ENCODE measurements around the gene KCNG2.

Gene KCNG2

DNA sequence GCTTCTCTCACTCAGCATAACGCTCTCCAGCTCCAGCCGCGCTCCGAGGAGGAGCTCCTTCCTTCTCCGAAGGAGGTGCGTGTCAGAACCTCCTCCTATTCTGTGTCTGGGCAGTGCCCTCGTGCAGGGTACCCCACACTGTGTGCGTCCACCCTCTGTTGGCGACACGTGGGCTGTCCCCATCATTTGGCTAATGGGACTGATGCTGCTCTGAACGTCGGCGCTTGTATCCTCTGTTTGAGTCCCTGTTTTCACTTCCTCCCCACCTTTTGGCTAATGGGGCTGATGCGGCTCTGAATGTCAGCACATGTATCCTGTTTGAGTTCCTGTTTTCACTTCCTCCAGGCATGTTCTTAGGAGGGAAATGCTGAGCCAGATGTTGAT, 22.2 kb downstream of the KCNG2 start:
- Mint-ChIP-seq H3K4me3 (no peak overlapping the region), H3K27me3 (ENCODE audit: low read depth) (peaks cover 7% of the 10 kb centered on the region), H3K9me3 (no peaks in the 10 kb centered on the region), H3K4me1 (ENCODE audit: low read depth) (peaks cover 5% of the 10 kb centered on the region), H3K27ac (no peak overlapping the region), H3K36me3 (ENCODE audit: low read depth) (no peaks in the 10 kb centered on the region)
- no peak for DNase-seq (ENCODE audit: low spot score)

- H3K27me3 Mint-ChIP-seq (ENCODE audit: low read depth), result peaks cover 7% of the 10 kb centered on the region
- no peaks in the 10 kb centered on the region for H3K36me3 Mint-ChIP-seq (ENCODE audit: low read depth)
- H3K9me3 Mint-ChIP-seq, result no peaks in the 10 kb centered on the region
- H3K4me3 Mint-ChIP-seq, result no peak overlapping the region
- H3K4me1 Mint-ChIP-seq (ENCODE audit: low read depth), result peaks cover 5% of the 10 kb centered on the region
- H3K27ac Mint-ChIP-seq, result no peak overlapping the region
- no peak for DNase-seq (ENCODE audit: low spot score)
Observed at GRCh38 chr18:79823120-79823519, 25.4 kb downstream of the KCNG2 start.

DNA sequence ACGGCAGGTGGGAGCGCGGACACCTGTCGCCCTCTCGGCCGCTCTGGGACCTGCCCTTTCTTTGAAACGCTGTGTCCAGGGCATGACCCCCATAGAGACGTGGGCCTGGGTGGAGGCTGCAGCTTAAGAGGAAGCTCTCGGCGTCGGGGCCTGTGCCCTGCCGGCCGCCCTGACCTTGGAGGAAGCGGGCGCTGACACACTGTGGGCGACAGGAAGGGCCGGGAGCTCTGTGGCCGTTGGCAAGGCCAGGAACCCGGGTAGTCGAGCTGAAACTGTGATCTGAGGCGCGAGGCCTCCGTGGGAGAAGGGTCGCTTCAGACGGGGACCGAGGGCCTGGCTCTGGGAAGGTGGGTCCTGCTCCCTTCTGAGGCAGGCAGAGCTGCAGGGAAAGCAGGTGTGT, 28.2 kb downstream of the KCNG2 start:
- Mint-ChIP-seq H3K36me3 (ENCODE audit: low read depth) (no peaks in the 10 kb centered on the region), H3K27ac (no peak overlapping the region), H3K9me3 (no peaks in the 10 kb centered on the region), H3K4me3 (no peak overlapping the region), H3K4me1 (ENCODE audit: low read depth) (no peaks in the 10 kb centered on the region), H3K27me3 (ENCODE audit: low read depth) (no peaks in the 10 kb centered on the region)
- DNase-seq (ENCODE audit: low spot score), result no peak

DNA sequence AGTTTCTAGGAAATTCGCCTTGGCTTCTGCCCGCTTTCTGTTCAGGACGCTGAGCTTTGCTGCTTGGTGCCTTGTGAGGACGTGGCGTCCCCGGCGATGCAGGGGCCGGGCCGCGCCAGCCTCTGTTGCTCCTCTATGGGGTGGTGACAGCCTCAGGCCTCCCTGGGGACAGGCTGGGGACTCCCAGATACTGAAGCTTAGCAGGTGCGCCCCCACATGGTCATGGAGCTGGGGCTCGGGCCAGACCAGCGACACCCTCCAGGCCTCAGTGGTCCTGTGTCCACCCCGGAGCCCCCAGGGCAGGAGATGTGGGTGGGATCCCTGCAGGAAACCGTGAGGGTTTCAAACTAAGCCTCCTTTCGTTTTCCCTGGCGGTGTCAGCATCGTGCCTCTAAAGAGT, 29.2 kb downstream of the KCNG2 start:
- no peaks in the 10 kb centered on the region for H3K27me3 Mint-ChIP-seq (ENCODE audit: low read depth)
- no peaks in the 10 kb centered on the region for H3K9me3 Mint-ChIP-seq
- no peak for DNase-seq (ENCODE audit: low spot score)
- H3K4me3 Mint-ChIP-seq, result no peak overlapping the region
- H3K36me3 Mint-ChIP-seq (ENCODE audit: low read depth), result no peaks in the 10 kb centered on the region
- no peaks in the 10 kb centered on the region for H3K4me1 Mint-ChIP-seq (ENCODE audit: low read depth)
- no peak overlapping the region for H3K27ac Mint-ChIP-seq

DNA sequence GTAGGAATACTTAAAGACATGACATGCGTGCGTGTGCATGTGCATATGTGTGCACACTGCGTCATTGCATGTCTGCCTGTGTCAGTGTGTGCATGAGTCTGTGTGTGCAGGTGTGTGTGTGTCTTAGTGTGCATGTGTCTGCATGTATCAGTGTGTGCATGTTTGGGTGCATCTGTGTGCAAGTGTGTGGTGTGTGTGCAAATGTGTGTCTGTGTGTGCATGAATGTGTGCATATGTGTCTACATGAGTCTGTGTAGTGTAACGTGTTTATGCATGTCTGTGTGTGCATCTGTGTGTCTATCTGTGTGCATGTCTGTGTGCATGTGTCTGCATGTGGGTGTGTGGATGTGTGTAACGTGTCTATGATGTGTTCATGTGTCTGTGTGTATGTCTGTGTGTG, 30.5 kb downstream of the KCNG2 start:
- Mint-ChIP-seq H3K4me1 (ENCODE audit: low read depth) (no peaks in the 10 kb centered on the region), H3K9me3 (no peaks in the 10 kb centered on the region), H3K27me3 (ENCODE audit: low read depth) (no peaks in the 10 kb centered on the region), H3K27ac (no peak overlapping the region), H3K4me3 (no peak overlapping the region), H3K36me3 (ENCODE audit: low read depth) (no peaks in the 10 kb centered on the region)
- DNase-seq (ENCODE audit: low spot score), result no peak

- no peaks in the 10 kb centered on the region for H3K4me1 Mint-ChIP-seq (ENCODE audit: low read depth)
Observed at GRCh38 chr18:79829136-79829854, 31.6 kb downstream of the KCNG2 start.

DNA sequence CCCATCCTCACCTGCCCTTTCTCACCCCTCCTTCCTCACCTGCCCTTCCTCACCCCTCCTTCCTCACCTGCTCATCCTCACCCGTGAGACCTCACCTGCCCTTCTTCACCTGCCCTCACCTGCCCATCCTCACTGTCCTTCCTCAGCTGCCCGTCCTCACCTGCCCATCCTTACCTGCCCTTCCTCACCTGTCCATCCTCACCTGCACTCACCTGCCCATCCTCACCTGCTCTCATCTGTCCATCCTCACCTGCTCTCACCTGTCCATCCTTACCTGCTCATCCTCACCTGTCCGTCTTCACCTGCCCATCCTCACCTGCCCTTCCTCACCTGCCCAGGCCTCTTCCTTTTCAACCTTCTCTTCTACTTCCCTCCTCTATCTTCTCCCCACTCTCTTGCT, 34.4 kb downstream of the KCNG2 start:
- Mint-ChIP-seq H3K4me1 (ENCODE audit: low read depth) (no peaks in the 10 kb centered on the region), H3K4me3 (no peak overlapping the region), H3K36me3 (ENCODE audit: low read depth) (no peaks in the 10 kb centered on the region), H3K27me3 (ENCODE audit: low read depth) (peaks cover 9% of the 10 kb centered on the region), H3K9me3 (no peaks in the 10 kb centered on the region), H3K27ac (no peak overlapping the region)
- no peak for DNase-seq (ENCODE audit: low spot score)

More at GRCh38 chr18:79829136-79829854, 31.6 kb downstream of the KCNG2 start:
- no peak overlapping the region for H3K4me3 Mint-ChIP-seq
- no peaks in the 10 kb centered on the region for H3K9me3 Mint-ChIP-seq
- DNase-seq (ENCODE audit: low spot score), result no peak
- H3K36me3 Mint-ChIP-seq (ENCODE audit: low read depth), result no peaks in the 10 kb centered on the region
- no peak overlapping the region for H3K27ac Mint-ChIP-seq
- H3K27me3 Mint-ChIP-seq (ENCODE audit: low read depth), result no peaks in the 10 kb centered on the region

DNA sequence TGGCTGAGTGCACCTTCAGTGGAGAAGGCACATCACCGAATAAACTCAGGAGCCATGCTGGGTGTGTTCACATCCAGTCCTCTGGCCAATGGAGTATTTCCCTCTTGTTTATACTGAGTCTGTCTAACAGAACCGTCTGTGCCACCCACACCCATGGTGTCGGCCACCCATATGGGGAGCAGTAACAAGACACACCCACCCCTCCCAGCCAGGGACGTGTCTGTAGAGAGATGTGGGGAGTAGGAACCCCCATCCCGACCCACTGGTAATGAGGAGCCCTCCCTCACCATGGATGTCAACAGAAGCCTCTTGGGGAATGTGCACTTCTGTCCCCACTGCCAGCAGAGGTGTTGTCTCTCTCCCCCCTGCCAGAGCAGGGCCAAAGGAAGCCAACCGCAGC, 37.1 kb downstream of the KCNG2 start:
- no peaks in the 10 kb centered on the region for H3K4me1 Mint-ChIP-seq (ENCODE audit: low read depth)
- H3K4me3 Mint-ChIP-seq, result no peak overlapping the region
- H3K27me3 Mint-ChIP-seq (ENCODE audit: low read depth), result peaks cover 17% of the 10 kb centered on the region
- H3K36me3 Mint-ChIP-seq (ENCODE audit: low read depth), result no peaks in the 10 kb centered on the region
- no peak overlapping the region for H3K27ac Mint-ChIP-seq
- DNase-seq (ENCODE audit: low spot score), result no peak
- no peaks in the 10 kb centered on the region for H3K9me3 Mint-ChIP-seq

DNA sequence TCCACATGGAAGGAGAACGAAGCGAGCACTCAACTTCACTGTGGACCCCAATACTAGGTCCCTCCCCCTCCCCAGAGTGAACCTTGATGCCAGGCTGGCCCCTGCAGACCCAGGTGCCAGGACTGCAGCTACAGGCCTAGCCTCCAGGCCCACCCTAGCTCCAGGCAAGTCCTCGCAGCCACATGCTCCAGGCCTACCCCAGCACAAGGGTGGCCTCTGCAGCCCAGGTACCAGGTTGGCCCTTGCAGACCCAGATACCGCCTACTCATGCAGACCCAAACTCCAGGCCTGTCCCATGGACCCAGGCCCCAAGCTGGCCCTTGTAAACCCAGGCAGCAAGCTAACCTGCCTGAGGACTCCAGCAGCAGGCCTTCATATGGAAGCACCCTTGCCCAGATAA, 44.2 kb downstream of the KCNG2 start:
- peaks cover 21% of the 10 kb centered on the region for H3K27me3 Mint-ChIP-seq (ENCODE audit: low read depth)
- no peak overlapping the region for H3K4me3 Mint-ChIP-seq
- DNase-seq (ENCODE audit: low spot score), result no peak
- H3K27ac Mint-ChIP-seq, result no peak overlapping the region
- no peaks in the 10 kb centered on the region for H3K36me3 Mint-ChIP-seq (ENCODE audit: low read depth)
- H3K4me1 Mint-ChIP-seq (ENCODE audit: low read depth), result no peaks in the 10 kb centered on the region
- H3K9me3 Mint-ChIP-seq, result no peaks in the 10 kb centered on the region

GRCh38 chr18:79844999-79845563, 47.3 kb downstream of the KCNG2 start:
- no peak for DNase-seq (ENCODE audit: low spot score)
- Mint-ChIP-seq H3K27me3 (ENCODE audit: low read depth) (peaks cover 12% of the 10 kb centered on the region), H3K27ac (no peak overlapping the region), H3K4me3 (no peak overlapping the region), H3K4me1 (ENCODE audit: low read depth) (no peaks in the 10 kb centered on the region), H3K36me3 (ENCODE audit: low read depth) (no peaks in the 10 kb centered on the region), H3K9me3 (no peaks in the 10 kb centered on the region)

- Mint-ChIP-seq H3K27me3 (ENCODE audit: low read depth) (peaks cover 11% of the 10 kb centered on the region), H3K27ac (no peak overlapping the region), H3K4me1 (ENCODE audit: low read depth) (no peaks in the 10 kb centered on the region), H3K9me3 (no peaks in the 10 kb centered on the region), H3K36me3 (ENCODE audit: low read depth) (no peaks in the 10 kb centered on the region), H3K4me3 (no peak overlapping the region)
- DNase-seq (ENCODE audit: low spot score), result no peak
Observed at GRCh38 chr18:79846936-79847557, 49.3 kb downstream of the KCNG2 start.

DNA sequence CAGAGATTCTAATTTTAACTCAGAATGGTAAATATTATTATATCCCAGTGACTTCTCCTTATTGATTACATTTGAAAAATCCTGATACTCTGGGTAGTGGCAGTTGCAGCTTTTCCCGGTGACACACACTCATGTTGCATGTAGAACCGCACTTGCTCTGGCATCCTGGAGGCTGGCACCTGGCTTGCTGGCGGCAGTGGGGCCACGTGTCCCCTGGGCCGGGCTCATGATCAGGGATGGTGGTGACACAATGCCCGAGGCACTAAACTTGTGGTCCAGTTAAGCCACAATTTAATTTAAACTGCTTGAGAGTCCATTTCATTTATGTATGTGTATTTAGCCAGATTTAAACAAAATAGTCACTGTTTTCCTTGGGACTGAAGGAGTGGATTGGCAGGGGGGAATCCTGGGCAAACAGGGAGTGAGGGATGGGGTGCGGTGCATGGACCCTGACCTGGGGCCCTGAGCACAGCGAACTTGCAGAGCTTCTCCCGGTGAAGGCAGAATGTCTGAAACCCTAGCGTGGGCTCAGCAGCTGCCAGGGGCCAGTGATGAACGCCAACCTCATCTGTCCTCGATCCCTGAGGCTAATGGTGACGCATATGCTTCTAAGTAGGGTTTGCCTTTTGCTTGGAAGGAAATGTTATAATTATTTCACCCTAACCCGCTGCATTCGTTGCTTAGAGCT, 50.0 kb downstream of the KCNG2 start:
- Mint-ChIP-seq H3K36me3 (ENCODE audit: low read depth) (no peaks in the 10 kb centered on the region), H3K4me3 (no peak overlapping the region), H3K9me3 (no peaks in the 10 kb centered on the region), H3K27me3 (ENCODE audit: low read depth) (peaks cover 6% of the 10 kb centered on the region), H3K4me1 (ENCODE audit: low read depth) (no peaks in the 10 kb centered on the region), H3K27ac (no peak overlapping the region)
- DNase-seq (ENCODE audit: low spot score), result no peak

GRCh38 chr18:79848294-79848578, 50.5 kb downstream of the KCNG2 start:
- peaks cover 4% of the 10 kb centered on the region for H3K27me3 Mint-ChIP-seq (ENCODE audit: low read depth)
- no peaks in the 10 kb centered on the region for H3K9me3 Mint-ChIP-seq
- no peak overlapping the region for H3K4me3 Mint-ChIP-seq
- DNase-seq (ENCODE audit: low spot score), result no peak
- H3K36me3 Mint-ChIP-seq (ENCODE audit: low read depth), result no peaks in the 10 kb centered on the region
- no peaks in the 10 kb centered on the region for H3K4me1 Mint-ChIP-seq (ENCODE audit: low read depth)
- H3K27ac Mint-ChIP-seq, result no peak overlapping the region

GRCh38 chr18:79848579-79849327, 51.0 kb downstream of the KCNG2 start:
- peaks cover 4% of the 10 kb centered on the region for H3K27me3 Mint-ChIP-seq (ENCODE audit: low read depth)

More at GRCh38 chr18:79848579-79849327, 51.0 kb downstream of the KCNG2 start:
- Mint-ChIP-seq H3K36me3 (ENCODE audit: low read depth) (no peaks in the 10 kb centered on the region), H3K4me1 (ENCODE audit: low read depth) (no peaks in the 10 kb centered on the region), H3K27ac (no peak overlapping the region), H3K4me3 (no peak overlapping the region), H3K9me3 (no peaks in the 10 kb centered on the region)
- no peak for DNase-seq (ENCODE audit: low spot score)
